CD4-positive, alpha-beta T cell treated with Interleukin-15 for 4 hours (primary cell): ENCODE results near the gene NDST4.

Experiments used
- DNase-seq: peaks from one replicate; pipeline ENCODE4 v3.0.0-alpha.2; 2020; ENCODE audit warnings: low spot score

Gene NDST4

DNA sequence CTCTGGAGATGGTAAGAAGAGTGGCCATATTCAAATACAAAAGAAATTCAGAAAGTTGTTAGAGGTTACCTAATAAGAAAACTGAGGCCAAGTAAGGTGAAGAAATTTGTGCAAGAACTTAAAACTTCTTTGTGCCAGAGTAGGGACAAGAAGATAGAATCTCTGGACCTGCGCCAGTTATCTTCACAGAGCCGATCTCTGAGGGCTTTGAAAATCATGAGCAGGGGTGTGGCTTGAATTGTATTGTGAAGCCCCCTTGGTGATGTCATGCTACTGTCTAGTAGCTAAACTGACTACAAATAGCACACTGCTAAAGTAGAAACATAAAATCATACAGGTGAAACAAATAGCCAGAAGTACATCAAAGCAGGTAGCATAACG, 330.2 kb downstream of the NDST4 start:
- DNase-seq: no peak

DNA sequence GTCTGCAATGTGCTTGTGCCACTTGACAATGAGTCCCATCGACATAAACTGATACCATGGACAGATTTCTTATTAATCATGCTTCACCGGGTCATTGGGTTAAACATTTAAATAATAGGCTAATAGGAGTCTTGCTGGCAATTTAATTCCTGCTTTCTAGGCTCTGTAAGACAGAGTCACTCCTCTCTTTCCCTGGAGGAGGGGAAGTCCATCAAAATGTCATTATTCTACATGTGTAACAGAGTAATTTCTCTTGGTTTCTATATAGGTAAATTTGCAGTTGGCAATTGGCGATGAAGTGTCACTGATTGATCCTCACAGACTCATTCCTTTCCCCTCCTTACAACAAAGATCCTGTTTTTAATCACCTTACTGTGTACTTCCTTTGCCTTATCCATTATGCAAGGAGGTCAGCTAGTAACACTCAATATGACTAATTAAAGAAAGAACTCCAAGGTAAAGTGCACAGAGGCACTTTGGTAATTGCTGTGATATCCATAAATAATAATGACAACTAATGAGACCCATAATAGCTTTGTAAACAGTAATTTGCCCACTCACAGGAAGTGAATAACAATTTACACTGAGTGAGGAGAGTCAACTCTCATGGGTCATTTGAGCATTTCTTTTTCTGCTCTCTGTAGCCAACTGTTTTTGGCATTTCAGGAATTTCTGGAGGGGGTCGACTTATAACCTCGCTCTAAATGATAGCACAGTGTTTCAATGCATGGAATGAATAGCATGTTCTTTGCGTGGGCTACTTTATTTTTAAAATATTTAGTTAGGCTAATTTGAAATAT, 330.8 kb downstream of the NDST4 start:
- DNase-seq: no peak

DNA sequence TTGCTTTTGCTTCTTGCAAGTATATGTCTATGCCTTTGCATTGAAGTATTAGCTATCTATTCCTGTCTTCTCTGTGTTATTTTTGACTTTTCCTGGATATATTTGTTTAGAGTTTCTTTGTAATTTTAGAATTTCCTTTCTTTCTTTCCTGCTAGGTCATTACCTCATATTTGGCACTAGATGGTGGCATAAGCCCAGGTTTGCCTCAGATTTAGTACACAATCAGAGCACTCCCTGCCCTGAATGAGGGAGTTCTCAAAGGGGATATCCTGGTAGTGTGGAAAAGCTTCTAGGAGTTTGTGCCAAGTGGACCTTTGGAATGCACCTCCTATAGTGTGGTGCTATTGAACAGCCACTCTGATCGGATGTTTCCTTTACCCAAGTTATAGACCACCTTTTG, 333.2 kb downstream of the NDST4 start:
- DNase-seq: no peak
